Fibroblast of peridontal ligament (primary cell): ENCODE data around the gene PRSS56.

Experiments used
- DNase-seq: peaks from one replicate; pipeline ENCODE4 v3.0.0-alpha.2; 2010; ENCODE audit errors: extremely low read depth

Gene PRSS56

GRCh38 chr2:232486558-232487384, 33.4 kb upstream of the PRSS56 start:
- no peak for DNase-seq

- DNase-seq, result no peak
Observed at GRCh38 chr2:232487385-232488096, 32.6 kb upstream of the PRSS56 start, which contains the start of gene ECEL1. Gene ECEL1 (minus strand): TSS chr2:232487834. CDS start chr2:232486653, 1,181 bp downstream.

DNA sequence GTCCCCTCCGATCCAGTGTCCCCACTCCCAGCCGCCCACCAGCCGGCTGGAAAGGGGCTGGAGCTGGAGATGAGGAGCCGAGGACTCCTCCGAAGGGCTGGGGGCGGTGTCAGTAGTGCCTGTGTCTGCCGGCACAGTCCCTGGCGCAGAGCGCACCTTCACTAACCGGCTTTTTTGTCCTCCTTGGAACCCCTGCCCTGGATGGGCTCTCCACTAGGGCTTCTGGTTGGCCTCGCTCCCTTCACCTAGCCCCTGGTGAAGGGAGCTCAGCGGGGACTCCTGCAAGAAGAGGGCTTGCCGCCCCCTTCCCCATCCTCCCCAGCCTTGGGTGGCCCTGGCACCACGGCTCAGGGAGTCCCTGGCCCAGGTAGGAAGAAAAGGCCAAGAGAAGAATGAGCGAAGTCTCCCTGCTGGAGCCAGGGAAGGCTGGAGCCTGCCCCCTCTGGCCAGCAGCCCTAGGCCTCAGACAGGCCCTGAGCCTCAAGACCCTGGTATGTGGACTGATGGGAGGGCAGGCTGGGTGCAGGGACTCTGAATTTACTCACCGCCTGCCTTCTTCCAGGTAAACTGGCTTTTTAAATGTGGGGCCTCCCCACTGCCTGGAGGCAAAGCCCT, 32.0 kb upstream of the PRSS56 start:
- DNase-seq, result no peak

DNA sequence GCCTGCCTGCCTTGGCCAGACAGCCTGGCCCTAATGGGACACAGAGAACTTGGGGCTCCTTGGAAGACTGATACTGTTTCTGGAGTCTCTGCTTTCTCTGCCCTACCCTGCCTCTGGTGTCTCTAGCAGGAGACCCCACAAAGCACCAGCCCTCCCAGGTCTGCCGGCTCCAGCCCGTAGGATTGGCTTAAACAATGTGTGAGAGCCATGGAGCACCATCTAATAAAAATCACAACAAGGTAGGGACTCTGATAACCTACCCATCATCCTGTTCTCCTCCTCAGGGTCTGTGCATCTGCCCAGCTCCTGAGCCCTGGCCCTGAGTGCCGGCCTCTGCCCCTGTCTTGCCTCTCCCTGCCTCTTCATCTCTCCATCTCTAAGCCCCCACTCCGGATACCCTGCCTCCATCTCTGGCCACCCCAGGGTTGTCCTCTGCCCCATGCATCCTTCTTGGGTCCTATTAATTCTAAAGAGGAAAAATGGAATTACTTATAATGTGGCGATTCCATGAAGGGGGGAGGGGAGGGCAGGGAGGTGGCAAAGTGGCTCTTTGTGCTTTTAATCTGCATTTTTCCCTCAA, 31.4 kb upstream of the PRSS56 start:
- DNase-seq, result no peak

- DNase-seq, result no peak
Observed at GRCh38 chr2:232489516-232490220, 30.5 kb upstream of the PRSS56 start.

DNA sequence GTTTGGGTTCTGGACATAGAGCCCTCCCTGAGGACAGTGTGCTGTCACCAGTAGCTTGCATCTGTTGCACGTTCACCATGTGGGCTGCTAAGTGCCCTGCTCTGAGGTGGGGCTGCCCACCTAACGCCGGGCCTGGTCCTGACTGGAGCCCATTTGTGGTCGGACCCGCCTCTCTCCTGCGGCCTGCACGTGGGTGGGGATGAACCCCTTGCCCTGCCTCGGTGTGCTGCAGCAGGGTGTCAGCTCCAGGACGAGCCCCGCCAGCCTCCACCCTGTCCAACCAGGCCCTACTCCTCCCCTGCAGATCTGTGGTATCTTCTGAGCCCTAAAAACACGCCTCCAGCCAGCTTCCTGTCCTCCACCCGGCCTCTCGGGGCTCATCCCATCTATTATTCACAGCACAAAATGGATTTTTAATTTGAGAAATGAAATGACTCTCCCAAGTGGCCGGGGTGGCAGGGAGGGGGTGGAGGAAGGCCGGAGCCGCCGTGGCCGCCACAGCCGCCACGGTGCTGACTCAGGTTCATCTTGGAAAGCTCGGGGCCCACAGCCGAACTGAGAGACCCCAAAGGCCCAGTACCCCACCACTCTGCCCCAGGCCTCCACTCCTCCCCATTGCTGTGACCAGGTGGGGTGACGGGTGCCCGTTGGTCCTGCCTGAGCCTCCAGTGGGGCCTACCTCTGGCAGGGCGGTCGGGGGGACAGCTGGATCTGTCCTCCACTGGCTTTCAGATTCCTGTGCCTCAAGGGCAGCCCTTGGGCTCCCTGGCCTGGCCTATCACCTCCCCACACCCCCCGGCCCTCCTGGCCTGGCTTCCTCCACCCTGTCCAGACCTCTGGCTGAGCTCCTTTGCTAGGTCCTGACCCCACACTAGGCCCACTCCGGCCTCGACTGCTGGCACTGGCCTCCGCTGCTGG, 29.7 kb upstream of the PRSS56 start:
- DNase-seq, result no peak

DNA sequence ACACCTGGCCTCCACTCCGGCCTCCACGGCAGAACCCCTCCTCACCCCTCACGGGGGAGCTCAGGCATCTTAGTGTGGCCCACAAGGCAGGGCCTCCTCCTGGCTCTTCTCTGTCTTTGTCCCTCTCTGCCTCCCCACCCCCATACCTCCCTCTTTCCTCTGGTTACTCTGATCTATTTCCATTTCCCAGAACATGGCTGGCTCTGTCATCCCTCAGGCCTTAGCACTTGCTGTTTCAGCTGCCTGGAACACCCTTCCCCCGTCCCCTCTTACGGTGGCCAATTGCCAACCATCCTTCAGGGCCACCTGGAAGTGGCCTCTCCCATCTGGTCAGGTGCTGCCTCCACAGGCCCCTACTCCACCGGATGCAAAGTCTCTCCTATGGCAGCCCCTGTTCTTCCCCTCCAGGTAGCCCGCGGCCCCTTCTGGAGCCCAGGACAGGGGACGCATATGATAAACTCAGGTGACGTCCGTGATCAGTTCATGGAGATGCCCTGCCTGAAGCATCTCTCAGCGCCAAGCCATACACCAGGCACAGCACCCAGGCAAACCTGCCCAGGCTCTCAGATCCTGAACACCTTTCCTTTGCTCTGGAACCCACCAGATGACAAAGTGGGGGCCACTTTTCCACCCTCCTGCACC, 28.9 kb upstream of the PRSS56 start:
- no peak for DNase-seq

GRCh38 chr2:232492236-232492848, 27.8 kb upstream of the PRSS56 start:
- DNase-seq, result no peak

DNA sequence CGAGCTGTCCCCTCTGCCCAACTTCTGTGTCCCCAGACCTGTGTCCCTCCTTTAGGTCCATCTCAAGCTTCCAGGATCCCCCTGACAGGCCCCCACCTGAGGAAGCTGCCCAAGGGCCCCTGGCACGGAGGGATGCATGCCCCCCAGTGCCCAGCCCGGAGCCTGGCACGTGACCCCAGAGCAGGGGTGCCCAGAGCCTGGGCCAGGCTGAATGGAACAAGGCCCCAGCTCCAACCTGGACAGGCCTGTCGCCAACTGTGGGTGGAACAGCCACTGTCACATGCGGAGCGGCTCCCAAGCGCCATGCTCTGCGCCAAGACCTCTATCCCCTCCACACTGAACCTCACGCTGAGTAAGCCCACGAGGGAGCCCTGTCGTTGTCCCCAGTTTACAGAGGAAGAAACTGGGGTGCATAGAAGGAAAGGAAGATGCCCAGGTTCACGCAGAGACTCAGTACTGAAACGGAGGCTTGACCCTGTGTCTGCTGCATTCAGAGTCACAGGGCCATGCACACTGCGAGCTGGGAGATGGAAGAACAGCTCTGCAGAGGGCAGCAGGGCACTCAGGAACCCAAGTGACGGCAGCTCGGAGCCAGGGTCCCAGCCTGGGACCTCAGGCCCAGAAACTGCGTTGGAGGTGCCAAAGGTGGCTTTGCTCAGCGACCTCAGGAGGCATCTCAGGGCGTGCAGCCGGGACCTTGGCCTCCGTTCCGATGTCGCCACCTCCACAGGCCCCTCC, 27.1 kb upstream of the PRSS56 start:
- DNase-seq, result no peak

- no peak for DNase-seq
Observed at GRCh38 chr2:232493701-232494474, 26.3 kb upstream of the PRSS56 start.

DNA sequence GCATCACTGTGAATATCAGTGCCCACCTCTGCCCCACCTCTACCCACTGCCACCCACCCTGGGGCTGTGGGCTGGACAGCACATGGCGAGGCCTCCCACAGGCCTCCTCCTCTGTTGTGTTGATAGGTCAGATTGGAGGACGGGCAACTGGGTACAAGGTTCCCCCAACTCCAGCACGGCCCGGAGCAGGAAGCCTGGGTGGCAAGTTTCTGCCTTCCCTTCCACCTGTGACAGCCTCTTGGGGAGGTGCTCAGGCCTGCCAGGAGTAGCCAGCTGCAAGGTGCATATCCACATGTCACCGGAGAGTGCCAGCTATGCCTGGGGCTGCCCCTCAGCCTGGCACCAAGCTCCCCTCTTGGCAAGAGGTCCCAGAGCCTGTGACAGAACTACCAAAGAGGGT, 25.6 kb upstream of the PRSS56 start:
- no peak for DNase-seq

- no peak for DNase-seq
Observed at GRCh38 chr2:232495292-232495691, 24.9 kb upstream of the PRSS56 start.

GRCh38 chr2:232496501-232497270, 23.5 kb upstream of the PRSS56 start:
- DNase-seq, result no peak

GRCh38 chr2:232497348-232497747, 22.8 kb upstream of the PRSS56 start:
- DNase-seq, result no peak

GRCh38 chr2:232498452-232498851, 21.7 kb upstream of the PRSS56 start:
- no peak for DNase-seq

- DNase-seq, result no peak
Observed at GRCh38 chr2:232501331-232501771, 18.8 kb upstream of the PRSS56 start.

- DNase-seq, result no peak
Observed at GRCh38 chr2:232501794-232502390, 18.3 kb upstream of the PRSS56 start.
